HG03064 (cell line): ENCODE results near the gene SERPINB7.

Experiments used
- ATAC-seq: cut with Tn5 transposase; IDR thresholded peaks from one replicate; pipeline ENCODE4 v1.9.1; 2021; ENCODE audit warnings: low read depth; ENCODE audit not compliant: unreplicated experiment

Gene SERPINB7

GRCh38 chr18:63787673-63788072 lies 12.5 kb downstream of the SERPINB7 start:
- ATAC-seq, result no peak

GRCh38 chr18:63788447-63789096 lies 13.4 kb downstream of the SERPINB7 start:
- no peak for ATAC-seq

- ATAC-seq, result no peak
Observed at GRCh38 chr18:63789327-63789726, 14.1 kb downstream of the SERPINB7 start.

GRCh38 chr18:63795606-63796005 lies 20.4 kb downstream of the SERPINB7 start:
- ATAC-seq, result no peak

GRCh38 chr18:63799189-63799588 lies 24.0 kb downstream of the SERPINB7 start:
- no peak for ATAC-seq

- no peak for ATAC-seq
Observed at GRCh38 chr18:63801343-63801742, 26.1 kb downstream of the SERPINB7 start.

- no peak for ATAC-seq
Observed at GRCh38 chr18:63808125-63808524, 32.9 kb downstream of the SERPINB7 start.

GRCh38 chr18:63817441-63818051 lies 42.3 kb downstream of the SERPINB7 start:
- ATAC-seq, result no peak

- ATAC-seq, result no peak
Observed at GRCh38 chr18:63818212-63818611, 43.0 kb downstream of the SERPINB7 start.

- ATAC-seq, result no peak
Observed at GRCh38 chr18:63819786-63820185, 44.6 kb downstream of the SERPINB7 start.

GRCh38 chr18:63820694-63821093 lies 45.5 kb downstream of the SERPINB7 start:
- ATAC-seq, result no peak

GRCh38 chr18:63823516-63824219 lies 48.5 kb downstream of the SERPINB7 start:
- ATAC-seq, result no peak

GRCh38 chr18:63824220-63824525 lies 49.0 kb downstream of the SERPINB7 start:
- ATAC-seq, result no peak

- no peak for ATAC-seq
Observed at GRCh38 chr18:63828120-63828519, 52.9 kb downstream of the SERPINB7 start.

GRCh38 chr18:63828656-63829055 lies 53.4 kb downstream of the SERPINB7 start:
- ATAC-seq, result no peak

- no peak for ATAC-seq
Observed at GRCh38 chr18:63829886-63830285, 54.7 kb downstream of the SERPINB7 start.

- peak; percentile 95 for ATAC-seq
Observed at GRCh38 chr18:63831080-63831788, 56.0 kb downstream of the SERPINB7 start.

- ATAC-seq, result no peak
Observed at GRCh38 chr18:63832470-63832869, 57.3 kb downstream of the SERPINB7 start.

GRCh38 chr18:63834471-63835113 lies 59.4 kb downstream of the SERPINB7 start:
- no peak for ATAC-seq

- ATAC-seq, result no peak
Observed at GRCh38 chr18:63836456-63836855, 61.2 kb downstream of the SERPINB7 start.

GRCh38 chr18:63837590-63837989 lies 62.4 kb downstream of the SERPINB7 start:
- ATAC-seq, result no peak
